ENCODE measurements around the gene YAP1. TPM values are rescaled to one million over a fixed set of nuclear protein-coding genes. Genes with fewer than 3 reads are reported as not detected.

YAP1 gene
- polyA plus RNA-seq, 1 donor from 2014 or later, result not detected

DNA sequence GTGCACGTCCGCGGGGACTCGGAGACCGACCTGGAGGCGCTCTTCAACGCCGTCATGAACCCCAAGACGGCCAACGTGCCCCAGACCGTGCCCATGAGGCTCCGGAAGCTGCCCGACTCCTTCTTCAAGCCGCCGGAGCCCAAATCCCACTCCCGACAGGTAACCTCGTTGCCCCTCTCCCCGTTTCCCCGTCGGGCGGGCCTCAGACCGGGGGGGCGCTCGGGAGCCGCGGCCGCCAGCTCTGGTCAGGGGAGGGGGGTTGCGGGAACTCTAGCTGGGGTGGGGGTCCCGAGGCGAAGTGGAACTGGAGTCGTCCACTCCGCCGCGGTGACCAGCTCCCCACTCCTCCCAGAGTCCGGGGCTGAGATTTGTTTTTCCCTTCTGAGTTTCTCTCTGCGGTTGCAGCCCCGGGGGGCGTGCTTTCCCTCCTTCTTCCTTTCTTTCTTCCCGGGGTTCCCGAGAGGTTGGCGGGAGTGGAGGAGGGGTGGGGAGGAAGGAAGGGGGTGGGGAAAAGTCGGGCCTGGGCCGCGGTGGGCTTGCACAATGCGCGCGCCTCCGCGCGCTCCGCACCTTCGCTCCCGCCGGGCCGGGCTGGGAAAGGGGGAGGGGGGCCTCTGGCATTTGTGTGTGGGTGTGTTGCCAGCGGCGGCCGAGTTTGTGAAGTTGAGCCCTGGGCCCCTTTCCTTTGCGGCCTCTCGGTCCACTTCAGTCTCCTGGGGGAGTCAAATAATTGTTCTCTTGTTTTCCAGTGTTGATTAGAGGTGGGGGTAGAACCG is 952 bp downstream of the YAP1 start:
- Mint-ChIP-seq H3K4me3 (peak overlapping the region; percentile 68 to 88 (median 88)), H3K27me3 (peaks cover 28% of the 10 kb centered on the region), H3K9me3 (peaks cover 0 to 5% (median 0%) of the 10 kb centered on the region in 3 donors), H3K4me1 (peaks cover 3 to 10% (median 8%) of the 10 kb centered on the region in 3 donors), H3K36me3 (no peaks in the 10 kb centered on the region), H3K27ac (no peak overlapping the region)

DNA sequence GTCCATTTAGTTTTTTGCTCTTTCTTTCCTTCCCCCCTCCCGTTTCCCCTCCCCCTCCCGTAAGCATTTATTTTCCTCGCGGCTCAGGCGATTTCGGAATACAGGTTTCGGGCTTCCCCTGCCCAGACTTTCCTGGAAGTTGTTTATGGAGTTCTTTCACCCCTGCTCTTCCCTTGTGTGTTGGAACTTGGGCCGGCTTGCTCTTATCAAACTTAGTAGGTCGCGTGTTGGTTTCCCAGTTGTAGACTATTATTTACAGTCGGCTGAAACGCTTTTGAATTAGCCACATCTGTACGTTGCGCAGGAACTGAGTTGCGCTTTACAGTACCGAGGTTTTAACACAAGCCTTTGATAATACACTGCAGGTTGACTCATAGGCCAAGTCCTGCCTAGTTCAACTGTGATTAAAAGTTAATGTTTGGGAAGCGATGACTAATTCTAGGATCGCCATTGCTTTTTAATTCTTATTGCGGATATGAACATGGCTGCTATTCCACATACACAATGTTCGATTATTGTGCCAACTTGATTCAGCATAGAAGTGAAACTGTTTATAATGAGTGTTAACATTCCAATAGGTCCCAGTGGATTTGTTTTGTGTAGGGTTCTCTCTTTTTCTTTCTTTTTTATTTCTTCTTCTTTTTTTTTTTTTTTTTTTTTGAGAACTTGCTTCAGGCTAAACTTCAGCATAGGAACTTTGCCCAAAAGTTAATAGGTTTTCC is 1.7 kb downstream of the YAP1 start:
- peaks cover 3 to 10% (median 8%) of the 10 kb centered on the region in 3 donors for H3K4me1 Mint-ChIP-seq
- peak overlapping the region in 1 of 3 donors; percentile 53 for H3K27ac Mint-ChIP-seq
- H3K27me3 Mint-ChIP-seq, result peaks cover 31% of the 10 kb centered on the region
- H3K36me3 Mint-ChIP-seq, result no peaks in the 10 kb centered on the region
- peaks cover 0 to 5% (median 0%) of the 10 kb centered on the region in 3 donors for H3K9me3 Mint-ChIP-seq
- peak overlapping the region; percentile 68 to 88 (median 88) for H3K4me3 Mint-ChIP-seq

DNA sequence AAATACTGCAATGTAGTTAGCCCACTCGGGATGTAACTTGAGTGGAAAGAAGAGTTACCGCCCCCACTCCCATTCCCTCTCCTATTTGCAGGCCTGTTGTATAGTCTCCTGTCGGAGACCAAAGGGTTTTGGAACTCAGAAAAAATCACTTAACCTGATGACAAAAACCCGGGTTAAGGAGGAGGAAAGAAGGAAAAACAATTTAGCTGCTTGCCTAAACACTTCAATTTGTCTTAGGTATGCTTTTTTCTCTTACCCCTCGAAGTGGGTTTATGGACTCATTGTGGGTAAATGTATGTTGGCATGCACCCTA is 2.2 kb downstream of the YAP1 start:
- H3K9me3 Mint-ChIP-seq, result peaks cover 0 to 3% (median 0%) of the 10 kb centered on the region in 3 donors
- peaks cover 36% of the 10 kb centered on the region for H3K27me3 Mint-ChIP-seq
- no peaks in the 10 kb centered on the region for H3K36me3 Mint-ChIP-seq
- H3K4me3 Mint-ChIP-seq, result peak overlapping the region in 2 of 4 donors; percentile 73 to 87
- no peak overlapping the region for H3K27ac Mint-ChIP-seq
- H3K4me1 Mint-ChIP-seq, result peaks cover 3 to 10% (median 8%) of the 10 kb centered on the region in 3 donors

DNA sequence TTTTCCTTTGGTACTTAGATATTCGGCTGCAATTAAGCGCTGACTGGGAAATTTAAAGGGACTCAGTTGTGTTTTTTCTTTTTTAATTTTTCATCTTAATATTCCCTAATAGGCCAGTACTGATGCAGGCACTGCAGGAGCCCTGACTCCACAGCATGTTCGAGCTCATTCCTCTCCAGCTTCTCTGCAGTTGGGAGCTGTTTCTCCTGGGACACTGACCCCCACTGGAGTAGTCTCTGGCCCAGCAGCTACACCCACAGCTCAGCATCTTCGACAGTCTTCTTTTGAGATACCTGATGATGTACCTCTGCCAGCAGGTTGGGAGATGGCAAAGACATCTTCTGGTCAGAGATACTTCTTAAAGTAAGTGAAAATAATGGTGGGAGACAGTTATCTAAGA is 3.8 kb downstream of the YAP1 start:
- peak overlapping the region in 1 of 3 donors; percentile 35 for H3K27ac Mint-ChIP-seq

DNA sequence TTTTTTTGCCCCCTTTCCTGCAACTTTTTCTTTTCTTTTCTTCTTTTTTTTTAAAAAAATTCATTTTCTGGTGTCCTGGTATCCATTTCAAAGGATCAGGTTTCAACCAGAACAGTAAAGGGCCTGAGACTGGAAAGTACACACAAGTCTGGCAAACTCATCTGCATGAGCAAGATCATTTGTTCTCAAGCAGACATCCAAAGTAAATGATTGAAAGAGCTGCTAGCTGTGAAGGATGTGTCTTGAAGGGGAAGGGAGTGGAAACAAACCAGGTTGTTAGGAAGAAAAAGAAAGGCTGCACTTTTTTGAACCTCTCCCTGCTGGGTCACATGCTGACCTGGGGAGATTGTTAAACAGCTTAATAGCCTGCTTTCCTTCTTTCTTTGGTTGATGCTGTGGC is 5.3 kb downstream of the YAP1 start:
- H3K27ac Mint-ChIP-seq, result no peak overlapping the region
- no peaks in the 10 kb centered on the region for H3K36me3 Mint-ChIP-seq
- H3K27me3 Mint-ChIP-seq, result peaks cover 33% of the 10 kb centered on the region
- peaks cover 0 to 2% (median 0%) of the 10 kb centered on the region in 3 donors for H3K9me3 Mint-ChIP-seq
- H3K4me1 Mint-ChIP-seq, result peaks cover 2 to 10% (median 6%) of the 10 kb centered on the region in 3 donors
- H3K4me3 Mint-ChIP-seq, result no peak overlapping the region

More for the DNA sequence above, 3.8 kb downstream of the YAP1 start:
- H3K27me3 Mint-ChIP-seq, result peaks cover 38% of the 10 kb centered on the region
- H3K4me3 Mint-ChIP-seq, result peak overlapping the region in 1 of 4 donors; percentile 52
- peaks cover 0 to 2% (median 0%) of the 10 kb centered on the region in 3 donors for H3K9me3 Mint-ChIP-seq
- no peaks in the 10 kb centered on the region for H3K36me3 Mint-ChIP-seq
- H3K4me1 Mint-ChIP-seq, result peaks cover 3 to 13% (median 10%) of the 10 kb centered on the region in 3 donors

DNA sequence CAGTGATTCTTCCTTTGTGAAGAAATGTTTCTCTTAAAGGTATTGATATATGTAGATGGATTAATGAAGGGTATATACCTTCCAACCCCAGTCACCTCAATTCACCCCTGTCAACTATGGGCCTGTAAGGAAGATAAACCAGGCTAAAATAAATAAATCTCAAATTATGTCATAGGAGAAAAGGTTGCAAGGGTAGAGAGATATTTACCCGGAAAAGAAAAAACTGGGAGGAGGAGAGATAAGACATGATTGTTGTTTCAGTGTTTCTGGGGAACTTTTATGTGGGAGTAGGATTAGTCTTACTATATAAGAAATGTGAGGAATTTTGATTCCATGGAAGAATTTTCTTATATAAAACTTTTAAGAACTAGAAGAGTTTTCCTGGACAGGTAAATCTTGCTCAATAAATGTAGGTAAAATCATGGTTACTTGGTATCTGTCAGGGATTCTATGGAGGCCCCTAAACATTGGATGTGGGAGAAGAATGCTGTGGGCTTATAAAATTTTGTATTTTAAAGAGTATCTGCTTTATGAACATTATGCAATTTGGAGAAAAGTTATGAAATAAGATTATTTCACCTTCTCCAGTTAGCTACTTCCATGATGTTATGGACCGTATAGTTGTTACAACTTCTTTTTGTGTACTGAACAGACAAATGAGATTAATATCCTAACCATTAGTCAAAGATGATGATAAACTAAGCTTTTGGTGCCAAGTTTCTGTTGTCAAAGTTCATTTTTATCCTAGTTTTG is 6.4 kb downstream of the YAP1 start:
- Mint-ChIP-seq H3K9me3 (peaks cover 0 to 2% (median 0%) of the 10 kb centered on the region in 3 donors), H3K27ac (no peak overlapping the region), H3K27me3 (peaks cover 34% of the 10 kb centered on the region), H3K36me3 (no peaks in the 10 kb centered on the region), H3K4me3 (no peak overlapping the region), H3K4me1 (peaks cover 2 to 10% (median 5%) of the 10 kb centered on the region in 3 donors)

DNA sequence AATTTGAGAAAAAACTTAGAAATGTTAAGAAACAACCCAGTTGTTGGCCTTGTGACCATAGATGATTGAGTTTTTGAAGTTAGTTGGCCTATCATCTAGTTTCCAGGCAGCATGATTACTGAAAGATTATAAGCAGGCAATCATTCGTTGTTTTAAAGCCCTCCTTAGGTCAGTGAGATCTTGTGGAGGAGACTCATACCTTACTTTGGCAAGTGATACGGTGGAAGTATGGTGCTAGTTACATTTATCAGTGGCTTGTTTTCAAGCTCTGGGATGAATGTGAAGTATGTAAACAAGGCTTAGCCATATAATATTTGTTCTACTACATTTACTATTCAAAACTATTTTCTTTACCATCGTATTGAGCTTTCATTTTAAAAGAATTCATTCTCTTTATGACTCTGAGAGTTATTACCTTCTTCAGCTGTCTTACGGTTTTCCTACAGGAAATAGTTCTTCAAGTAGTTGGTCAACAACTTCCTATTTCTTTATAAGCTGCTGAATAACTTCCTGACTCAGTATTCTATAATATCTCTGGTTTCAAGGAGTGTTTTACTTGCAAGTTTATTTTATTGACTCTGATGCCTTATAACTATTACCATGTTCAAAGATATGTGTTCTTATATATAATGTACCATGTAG is 7.3 kb downstream of the YAP1 start:
- no peak overlapping the region for H3K4me3 Mint-ChIP-seq
- peaks cover 0 to 2% (median 0%) of the 10 kb centered on the region in 3 donors for H3K9me3 Mint-ChIP-seq
- no peaks in the 10 kb centered on the region for H3K36me3 Mint-ChIP-seq
- peaks cover 0 to 5% (median 0%) of the 10 kb centered on the region in 3 donors for H3K4me1 Mint-ChIP-seq
- H3K27me3 Mint-ChIP-seq, result peaks cover 30% of the 10 kb centered on the region
- H3K27ac Mint-ChIP-seq, result no peak overlapping the region

DNA sequence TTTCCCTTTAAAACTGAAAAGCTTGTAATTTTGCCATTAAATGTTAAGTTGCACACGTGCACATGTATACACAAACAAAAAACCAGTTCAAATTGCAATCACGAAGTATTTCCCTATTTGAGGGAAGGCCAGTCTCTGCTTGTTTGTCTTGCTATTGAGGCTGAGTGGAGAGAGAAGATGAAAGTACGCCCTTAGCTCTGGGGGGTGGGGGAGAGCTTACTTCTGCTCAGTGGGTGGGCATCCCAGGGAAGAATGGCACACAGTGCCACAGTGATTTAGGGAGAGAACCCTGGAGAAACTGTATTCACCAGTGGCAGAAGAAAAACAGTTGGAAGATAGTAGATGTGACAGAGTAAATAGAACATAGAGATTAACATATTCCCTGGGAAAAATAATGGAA is 8.7 kb downstream of the YAP1 start:
- no peaks in the 10 kb centered on the region for H3K36me3 Mint-ChIP-seq
- H3K4me1 Mint-ChIP-seq, result peaks cover 0 to 5% (median 0%) of the 10 kb centered on the region in 3 donors
- peaks cover 26% of the 10 kb centered on the region for H3K27me3 Mint-ChIP-seq
- H3K27ac Mint-ChIP-seq, result no peak overlapping the region
- no peak overlapping the region for H3K4me3 Mint-ChIP-seq
- H3K9me3 Mint-ChIP-seq, result peaks cover 0 to 7% (median 6%) of the 10 kb centered on the region in 3 donors

DNA sequence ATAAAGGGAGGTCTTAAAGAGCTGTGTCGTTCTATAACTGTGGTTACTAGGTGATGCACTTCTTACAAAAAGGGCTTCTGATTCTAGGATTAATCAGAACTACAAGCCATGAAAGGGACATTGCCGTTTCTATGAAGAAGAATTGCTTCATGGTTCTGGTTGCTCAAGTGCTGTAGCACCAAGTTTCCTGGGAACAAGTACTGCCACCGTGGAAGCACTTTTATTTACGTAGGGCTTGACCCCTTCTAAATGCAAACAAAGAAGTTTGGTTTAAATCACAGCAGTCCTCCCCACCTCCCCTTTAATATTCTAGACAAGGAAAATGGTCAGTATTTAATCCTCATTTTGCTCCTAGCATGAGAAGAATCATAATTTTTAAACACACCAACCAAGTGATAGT is 9.8 kb downstream of the YAP1 start:
- Mint-ChIP-seq H3K27ac (no peak overlapping the region), H3K9me3 (peaks cover 0 to 11% (median 9%) of the 10 kb centered on the region in 3 donors), H3K27me3 (peaks cover 27% of the 10 kb centered on the region), H3K4me1 (peaks cover 0 to 5% (median 0%) of the 10 kb centered on the region in 3 donors), H3K4me3 (no peak overlapping the region), H3K36me3 (no peaks in the 10 kb centered on the region)

DNA sequence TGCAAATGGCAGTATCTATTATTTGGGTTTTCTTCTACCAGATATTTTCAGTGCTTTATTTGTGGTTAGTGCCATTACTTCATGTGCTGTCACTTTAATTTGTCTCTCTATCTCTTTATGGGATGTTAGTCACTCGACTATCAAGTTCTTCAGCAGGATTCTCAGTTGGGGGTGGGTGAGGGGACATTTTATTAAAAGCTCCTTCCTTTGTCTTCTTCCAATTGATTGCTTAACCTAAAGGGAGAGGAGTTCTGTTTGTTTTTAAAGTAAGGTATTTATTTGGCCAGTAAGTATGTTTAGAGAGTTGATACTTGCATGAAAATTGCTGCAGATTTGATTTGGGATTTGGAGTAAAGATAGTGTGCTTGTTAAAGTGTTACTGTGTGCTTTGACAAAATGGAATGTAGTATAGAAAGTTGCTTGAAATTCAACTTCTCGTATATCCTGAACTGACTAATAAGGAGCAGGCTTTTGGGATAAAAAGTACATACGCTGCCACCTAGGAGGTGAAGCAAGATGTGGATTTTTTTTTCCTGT is 10.3 kb downstream of the YAP1 start:
- Mint-ChIP-seq H3K27me3 (peaks cover 27% of the 10 kb centered on the region), H3K36me3 (no peaks in the 10 kb centered on the region), H3K27ac (no peak overlapping the region), H3K4me3 (no peak overlapping the region), H3K9me3 (peaks cover 0 to 11% (median 9%) of the 10 kb centered on the region in 3 donors), H3K4me1 (peaks cover 0 to 5% (median 0%) of the 10 kb centered on the region in 3 donors)

DNA sequence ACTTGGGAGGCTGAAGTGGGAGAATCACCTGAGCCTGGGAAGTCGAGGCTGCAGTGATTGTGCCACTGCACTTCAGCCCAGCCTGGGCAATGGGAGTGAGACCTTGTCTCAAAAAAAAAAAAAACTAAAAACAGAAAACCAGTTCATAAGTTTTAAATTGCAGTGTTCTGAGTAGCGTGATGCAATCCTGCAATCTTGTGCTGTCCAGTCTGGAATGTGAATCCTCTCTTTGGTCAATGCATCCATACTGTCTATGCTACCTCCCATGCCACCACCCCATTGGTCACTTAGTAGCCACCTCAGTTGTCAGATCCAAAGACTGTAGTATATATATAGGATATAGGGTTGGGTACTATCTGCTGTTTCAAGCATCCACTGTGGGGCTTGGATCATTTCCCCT is 11.1 kb downstream of the YAP1 start:
- peaks cover 27% of the 10 kb centered on the region for H3K27me3 Mint-ChIP-seq
- no peak overlapping the region for H3K4me3 Mint-ChIP-seq
- peaks cover 0 to 5% (median 0%) of the 10 kb centered on the region in 3 donors for H3K4me1 Mint-ChIP-seq
- no peaks in the 10 kb centered on the region for H3K36me3 Mint-ChIP-seq
- no peak overlapping the region for H3K27ac Mint-ChIP-seq
- peaks cover 0 to 12% (median 9%) of the 10 kb centered on the region in 3 donors for H3K9me3 Mint-ChIP-seq

DNA sequence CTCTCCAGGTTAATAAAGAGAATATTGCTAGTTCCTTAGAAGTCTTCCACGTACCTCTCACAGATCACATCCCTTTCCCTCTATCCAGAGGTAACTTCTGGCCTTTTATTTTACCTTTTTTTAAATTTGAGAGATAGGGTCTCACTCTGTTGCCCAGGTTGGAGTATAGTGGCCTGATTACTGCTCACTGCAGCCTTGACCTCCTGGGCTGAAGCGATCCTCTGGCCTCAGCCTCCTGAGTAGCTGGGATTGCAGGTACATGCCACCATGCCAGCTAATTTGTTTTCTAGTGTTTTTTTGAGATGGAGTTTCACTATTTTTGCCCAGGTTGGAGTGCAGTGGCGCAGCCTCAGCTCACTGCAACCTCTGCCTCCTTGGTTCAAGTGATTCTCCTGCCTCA is 24.4 kb downstream of the YAP1 start:
- Mint-ChIP-seq H3K36me3 (peaks cover 5% of the 10 kb centered on the region), H3K27me3 (peaks cover 7% of the 10 kb centered on the region), H3K9me3 (peaks cover 0 to 4% (median 0%) of the 10 kb centered on the region in 3 donors)

DNA sequence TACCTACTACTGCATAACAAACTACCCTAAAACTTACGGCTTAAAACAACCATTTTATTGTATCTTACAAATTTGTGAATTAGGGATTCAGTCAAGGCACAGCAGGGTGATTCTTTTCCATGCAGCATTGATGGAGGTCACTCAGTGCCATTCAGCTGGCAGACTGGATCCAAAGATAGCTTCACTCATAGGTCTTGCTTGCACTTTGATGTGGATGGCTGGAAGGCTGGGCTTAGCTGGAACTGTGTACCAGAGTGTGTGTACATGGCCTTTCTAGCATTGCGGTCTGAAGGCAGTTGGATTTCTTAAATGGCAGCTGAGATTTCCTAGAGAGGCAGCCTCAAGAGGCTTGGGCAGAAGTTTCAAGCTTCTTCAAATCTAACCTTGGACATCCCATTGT is 25.0 kb downstream of the YAP1 start:
- Mint-ChIP-seq H3K9me3 (peaks cover 0 to 4% (median 0%) of the 10 kb centered on the region in 3 donors), H3K4me1 (no peaks in the 10 kb centered on the region), H3K27ac (no peak overlapping the region), H3K36me3 (peaks cover 5% of the 10 kb centered on the region), H3K27me3 (peaks cover 7% of the 10 kb centered on the region), H3K4me3 (no peak overlapping the region)

More for the DNA sequence above, 24.4 kb downstream of the YAP1 start:
- Mint-ChIP-seq H3K27ac (no peak overlapping the region), H3K4me3 (no peak overlapping the region), H3K4me1 (no peaks in the 10 kb centered on the region)

DNA sequence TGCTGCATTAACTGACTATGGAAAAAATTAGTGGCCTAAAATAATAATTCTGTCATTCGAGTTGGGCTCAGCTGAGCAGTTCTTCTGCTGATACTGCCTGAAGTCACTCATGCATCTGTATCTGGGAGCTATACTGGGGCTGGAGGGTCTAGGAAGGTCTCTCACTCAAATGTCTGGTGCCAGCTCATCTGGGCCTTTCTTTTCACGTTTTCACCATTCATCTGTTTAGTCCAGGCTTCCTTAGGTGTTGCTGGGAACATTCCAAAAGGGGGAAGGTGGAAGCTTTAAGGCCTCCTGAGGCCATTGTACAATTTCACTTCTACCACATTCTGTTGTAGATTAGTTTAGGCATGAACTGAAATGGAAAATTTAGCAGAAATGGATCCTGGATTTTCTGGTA is 28.0 kb downstream of the YAP1 start:
- H3K4me3 Mint-ChIP-seq, result no peak overlapping the region
- H3K9me3 Mint-ChIP-seq, result no peaks in the 10 kb centered on the region
- H3K4me1 Mint-ChIP-seq, result no peaks in the 10 kb centered on the region
- peaks cover 5% of the 10 kb centered on the region for H3K36me3 Mint-ChIP-seq
- peaks cover 7% of the 10 kb centered on the region for H3K27me3 Mint-ChIP-seq
- H3K27ac Mint-ChIP-seq, result no peak overlapping the region
